Endothelial cell of umbilical vein (primary cell): ENCODE measurements around the gene ASB5. TPM values are rescaled to one million over a fixed set of nuclear protein-coding genes. Genes with fewer than 3 reads are reported as not detected.

Source experiments
- BruUV-seq: library from RNA; stranded (reverse); fragments of 400-500 nt; replicated peaks from 2 replicates; lab custom pipeline; 2021; lab: Mats Ljungman, UMichigan
- CTCF ChIA-PET: fragments of 300-600, 350-600 bp; sonication (Branson Sonifier 250); formaldehyde crosslinking; loops from one replicate; lab custom pipeline; 2021; ENCODE audit warnings: antibody characterized with exemption, inconsistent platforms; lab: Charles Lee
- POLR2A ChIA-PET: fragments of 300-600, 350-600 bp; sonication (Branson Sonifier 250); formaldehyde crosslinking; loops from one replicate; lab custom pipeline; 2021; ENCODE audit warnings: antibody characterized with exemption, inconsistent platforms; lab: Charles Lee
- DNase-seq: peaks from one replicate; pipeline ENCODE4 v3.0.0-alpha.2; 2011; ENCODE audit warnings: low read depth, low spot score
- FAIRE-seq: peaks from 2 replicates; lab custom pipeline; 2011; peaks lifted over from hg19 to GRCh38; lab: Jason Lieb, UNC
- H2AFZ ChIP-seq: 2 replicates; pipeline ENCODE4 v1.6.0; 2012; ENCODE audit warnings: low read depth, low read length, control low read depth, inconsistent platforms
- H3K27ac ChIP-seq: 2 replicates; pipeline ENCODE4 v1.5.1; 2011; ENCODE audit warnings: low read depth, mild to moderate bottlenecking, control low read depth, low read length, moderate library complexity; ENCODE audit not compliant: insufficient read depth
- H3K27me3 ChIP-seq, 2 experiments: 2 replicates each; pipeline versions ENCODE4 v1.6.0 to v1.6.1; 2011; ENCODE audit warnings: low read length in 2 of 2, mixed read lengths in 1 of 2; ENCODE audit not compliant: control insufficient read depth in 2 of 2, insufficient read depth in 2 of 2
- H3K36me3 ChIP-seq, 2 experiments: 2 replicates in 1 of 2; 3 replicates in 1 of 2; pipeline ENCODE4 v1.5.1; 2011; ENCODE audit warnings: low read length in 2 of 2, mild to moderate bottlenecking in 1 of 2, moderate library complexity in 1 of 2; ENCODE audit not compliant: control insufficient read depth in 2 of 2, insufficient read depth in 2 of 2; ENCODE audit errors: extremely low read depth in 1 of 2
- H3K4me1 ChIP-seq: 3 replicates; pipeline ENCODE4 v1.5.1; 2011; ENCODE audit warnings: mild to moderate bottlenecking, low read length; ENCODE audit not compliant: control insufficient read depth, insufficient read depth; ENCODE audit errors: extremely low read depth
- H3K4me2 ChIP-seq: 2 replicates; pipeline ENCODE4 v1.6.1; 2011; ENCODE audit warnings: low read length, control low read depth, mixed read lengths; ENCODE audit not compliant: insufficient read depth
- H3K4me3 ChIP-seq, 3 experiments: fragments of 200-600 bp in 1 of 3; sonication (generic), shearing (Covaris generic) in 1 of 3; replicated peaks in 1 of 3; 2 replicates each; pipeline ENCODE4 v1.5.1; 2011 to 2016; ENCODE audit warnings: control low read depth in 3 of 3, low read length in 3 of 3, mild to moderate bottlenecking in 2 of 3, inconsistent platforms in 1 of 3, low read depth in 1 of 3, moderate library complexity in 1 of 3; ENCODE audit not compliant: insufficient read depth in 1 of 3
- H3K79me2 ChIP-seq: 2 replicates; pipeline ENCODE4 v1.6.0; 2012; ENCODE audit warnings: low read length, inconsistent platforms; ENCODE audit not compliant: control insufficient read depth, insufficient read depth
- H3K9ac ChIP-seq: replicated peaks from 2 replicates; pipeline ENCODE3; 2011; ENCODE audit warnings: low read length, control low read depth; ENCODE audit not compliant: insufficient read depth; ENCODE audit errors: extremely low read depth
- H3K9me1 ChIP-seq: replicated peaks from 3 replicates; pipeline ENCODE4 v1.6.0; 2011; ENCODE audit warnings: mild to moderate bottlenecking, low read length; ENCODE audit not compliant: control insufficient read depth, insufficient read depth; ENCODE audit errors: extremely low read depth
- H3K9me3 ChIP-seq: replicated peaks from 2 replicates; pipeline ENCODE4 v1.5.1; 2012; ENCODE audit warnings: low read length, inconsistent platforms; ENCODE audit not compliant: control insufficient read depth, insufficient read depth
- H4K20me1 ChIP-seq: replicated peaks from 2 replicates; pipeline ENCODE3; 2011; ENCODE audit warnings: mild to moderate bottlenecking, low read length; ENCODE audit not compliant: control insufficient read depth, insufficient read depth; ENCODE audit errors: extremely low read depth
- CTCF ChIP-seq, 2 donors: IDR thresholded peaks; 1 replicate in 1 of 2; 2 replicates in 1 of 2; pipeline ENCODE4 v1.5.1; 2011; ENCODE audit warnings: low read length in 2 of 2, mild to moderate bottlenecking in 2 of 2, moderate library complexity in 2 of 2, control low read depth in 1 of 2, inconsistent platforms in 1 of 2, low read depth in 1 of 2; ENCODE audit not compliant: insufficient read depth in 1 of 2; ENCODE audit errors: extremely low read depth in 1 of 2
- EZH2 ChIP-seq: IDR thresholded peaks from 2 replicates; pipeline ENCODE4 v1.6.1; 2012; ENCODE audit warnings: borderline replicate concordance, low read depth, mild to moderate bottlenecking, moderate library complexity, low read length, inconsistent platforms; ENCODE audit not compliant: severe bottlenecking
- FOS ChIP-seq: IDR thresholded peaks from 2 replicates; pipeline ENCODE4 v1.6.1; 2011; ENCODE audit warnings: mild to moderate bottlenecking, low read length, moderate library complexity, borderline replicate concordance; ENCODE audit not compliant: insufficient read depth
- GATA2 ChIP-seq: IDR thresholded peaks from 2 replicates; pipeline ENCODE4 v1.7.0; 2011; ENCODE audit warnings: low read depth, mild to moderate bottlenecking, moderate library complexity, mixed read lengths, low read length; ENCODE audit not compliant: insufficient read length, insufficient read depth
- JUN ChIP-seq: IDR thresholded peaks from 2 replicates; pipeline ENCODE4 v1.6.1; 2011; ENCODE audit warnings: borderline replicate concordance, low read depth; ENCODE audit not compliant: insufficient read length, insufficient read depth
- MAX ChIP-seq: IDR thresholded peaks from 2 replicates; pipeline ENCODE4 v1.6.1; 2011; ENCODE audit not compliant: insufficient read depth, insufficient read length
- MYC ChIP-seq: IDR thresholded peaks from one replicate; pipeline ENCODE4 v1.6.1; 2011; ENCODE audit warnings: mild to moderate bottlenecking, low read depth, low read length
- POLR2A ChIP-seq: IDR thresholded peaks from 2 replicates; pipeline ENCODE4 v1.6.1; 2012; ENCODE audit warnings: low read depth, mild to moderate bottlenecking, control low read depth, low read length
- POLR2AphosphoS5 ChIP-seq: IDR thresholded peaks from 2 replicates; pipeline ENCODE4 v1.6.1; 2012; ENCODE audit warnings: low read depth, mild to moderate bottlenecking, control low read depth, low read length, moderate library complexity; ENCODE audit not compliant: insufficient read depth
- dilution Hi-C: fragments of 300-500 bp; cut with MboI; formaldehyde crosslinking; loops from one replicate; pipeline ENCODE4 v1.15.0; 2019; ENCODE audit warnings: low sequenced_read_pairs; ENCODE audit not compliant: extremely low pct_ligation_motif_present
- intact Hi-C: fragments of 100-400 bp; cut with micrococcal nuclease; formaldehyde crosslinking; loops from one replicate; pipeline ENCODE4 v1.10.0; 2022
- polyA plus RNA-seq, 4 experiments: library from polyadenylated mRNA; depleted of rRNA in 3 of 4; stranded (reverse) in 3 of 4; unstranded in 1 of 4; fragments of >200 nt; gene quantifications; 2 replicates each; pipeline versions ENCODE4 v1.2.1 to v1.2.3, GENCODE V29; 2011 to 2012; ENCODE audit warnings: missing spikeins in 1 of 4
- total RNA-seq: library from RNA; stranded (reverse); gene quantifications from 2 replicates; pipeline ENCODE4 v1.2.3, GENCODE V29; 2021

The ASB5 gene
- total and polyA plus RNA-seq, 2 donors (not counting 3 experiments of a cell fraction or from before 2014, with no cell fraction given) = not detected

GRCh38 chr4:176210101-176210500 is 58.9 kb downstream of the ASB5 start:
- no peak overlapping the region for H3K27ac ChIP-seq

More at GRCh38 chr4:176210101-176210500, 58.9 kb downstream of the ASB5 start:
- CTCF ChIA-PET = interaction anchor here (1.0 kb wide), 1 partner anchor 31 kb away, joined by 3 read pairs; no protein-coding TSS in a partner anchor
- Histone ChIP-seq H3K36me3 (no peaks in the 10 kb centered on the region), H3K4me2 (no peak overlapping the region), H3K9me3 (no peaks in the 10 kb centered on the region), H3K9ac (no peak overlapping the region), H3K27me3 (no peaks in the 10 kb centered on the region), H3K4me1 (no peaks in the 10 kb centered on the region), H3K4me3 (no peak overlapping the region), H3K79me2 (no peaks in the 10 kb centered on the region), H3K9me1 (no peaks in the 10 kb centered on the region), H4K20me1 (no peaks in the 10 kb centered on the region), H2AFZ (no peak overlapping the region)
- no TSS peak for BruUV-seq
- POLR2A ChIA-PET = no interaction called here
- dilution Hi-C loops (no loop called here), intact Hi-C loops (no loop called here)
- DNase-seq (no peak), FAIRE-seq (no peak)
- TF ChIP-seq FOS = no peak
- no peak for TF ChIP-seq JUN
- no peak for TF ChIP-seq GATA2
- no peak for TF ChIP-seq POLR2A
- TF ChIP-seq MYC = no peak
- no peak for TF ChIP-seq CTCF (IDR thresholded peaks at IDR 0.05; ENCODE audit: extremely low read depth in 1 of 2, insufficient read depth in 1 of 2, low read depth in 1 of 2, low read length in 2 of 2)
- TF ChIP-seq EZH2 = no peak
- TF ChIP-seq POLR2AphosphoS5 = no peak
- TF ChIP-seq MAX = no peak
